GM12875 (cell line): Measurements from ENCODE around the gene VCL.

Experiments used
- H3K4me3 ChIP-seq: one replicate; pipeline ENCODE4 v1.5.1; 2011; ENCODE audit warnings: low read depth, low read length, control low read depth
- CTCF ChIP-seq: IDR thresholded peaks from 2 replicates; pipeline ENCODE4 v1.5.1; 2011; ENCODE audit warnings: low read depth, mild to moderate bottlenecking, control low read depth, inconsistent platforms, low read length, moderate library complexity, borderline replicate concordance; ENCODE audit not compliant: insufficient read depth

The VCL gene

GRCh38 chr10:73997787-73998622 lies at the start of gene VCL:
VCL (plus strand) TSS chr10:73998116; CDS start chr10:73998208, 92 bp downstream.
- TF ChIP-seq CTCF, result no peak
- peak within 1 kb of the TSS; percentile 95 for H3K4me3 ChIP-seq

GRCh38 chr10:73948947-73949633 lies 48.8 kb upstream of the VCL start:
- no peak overlapping the region for H3K4me3 ChIP-seq
- TF ChIP-seq CTCF, result no peak

- no peak for TF ChIP-seq CTCF
- H3K4me3 ChIP-seq, result no peak overlapping the region
Observed at GRCh38 chr10:73950155-73950948, 47.6 kb upstream of the VCL start.

- no peak for TF ChIP-seq CTCF
- no peak overlapping the region for H3K4me3 ChIP-seq
Observed at GRCh38 chr10:73953665-73954064, 44.3 kb upstream of the VCL start.

- no peak overlapping the region for H3K4me3 ChIP-seq
- no peak for TF ChIP-seq CTCF
Observed at GRCh38 chr10:73954737-73955136, 43.2 kb upstream of the VCL start.

- TF ChIP-seq CTCF, result no peak
- no peak overlapping the region for H3K4me3 ChIP-seq
Observed at GRCh38 chr10:73955719-73956118, 42.2 kb upstream of the VCL start.
